ENCODE data around the gene MS4A2. TPM values are rescaled to one million over a fixed set of nuclear protein-coding genes. Genes with fewer than 3 reads are reported as not detected.

MS4A2 gene
- total and polyA plus RNA-seq, 2 of the 8 experiments (the other 6 are each of a cell fraction or from before 2014, with no cell fraction given): not detected

DNA sequence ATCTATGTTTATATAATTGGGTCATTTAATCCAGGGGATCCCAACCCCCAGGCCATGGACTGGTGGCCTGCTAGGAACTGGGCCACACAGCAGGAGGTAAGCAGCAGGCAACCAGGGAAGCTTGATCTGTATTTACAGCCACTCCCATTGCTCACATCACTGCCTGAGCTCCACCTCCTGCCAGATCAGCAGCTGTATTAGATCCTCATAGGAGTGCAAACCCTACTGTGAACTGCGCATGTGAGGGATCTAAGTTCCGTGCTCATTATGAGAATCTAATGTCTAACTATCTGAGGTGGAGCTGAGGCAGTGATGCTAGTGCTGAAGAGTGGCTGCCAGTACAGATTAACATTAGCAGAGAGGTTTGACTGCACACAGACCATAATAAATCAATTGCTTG, 32.8 kb downstream of the MS4A2 start:
- Histone ChIP-seq H4K91ac (replicated peaks; ENCODE audit: insufficient read length, low read length) (no peak overlapping the region), H3K18ac (ENCODE audit: extremely low read depth, low read length) (no peak overlapping the region), H4K20me1 (replicated peaks in 1 of 2; ENCODE audit: control insufficient read depth in 1 of 2, insufficient read depth in 2 of 2, low read length in 2 of 2) (no peaks in the 10 kb centered on the region), H3K23me2 (ENCODE audit: low read depth, low read length) (no peaks in the 10 kb centered on the region), H3K36me3 (ENCODE audit: control insufficient read depth in 2 of 4, insufficient read depth in 4 of 4, low read length in 3 of 4) (no peaks in the 10 kb centered on the region), H3K4ac (replicated peaks; ENCODE audit: insufficient read length, low read depth, low read length) (no peak overlapping the region), H3K14ac (ENCODE audit: insufficient read length) (no peak overlapping the region), H3K79me2 (ENCODE audit: control insufficient read depth in 1 of 2, insufficient read depth in 2 of 2, low read length in 2 of 2) (no peaks in the 10 kb centered on the region), H3K4me3 (ENCODE audit: extremely low read depth in 1 of 4, insufficient read depth in 2 of 4, low read depth in 3 of 4, low read length in 4 of 4) (no peak overlapping the region), H2AK5ac (ENCODE audit: low read depth, low read length) (no peak overlapping the region), H2BK20ac (ENCODE audit: low read length) (no peak overlapping the region), H3K56ac (replicated peaks; ENCODE audit: insufficient read length, low read depth, low read length) (no peak overlapping the region), H4K8ac (ENCODE audit: extremely low read depth, insufficient read depth, low read length) (no peak overlapping the region), H2BK120ac (replicated peaks; ENCODE audit: low read depth, low read length) (no peak overlapping the region), H3K9me3 (ENCODE audit: insufficient read depth in 2 of 2, low read depth in 1 of 2, low read length in 1 of 2) (no peaks in the 10 kb centered on the region), H3K27me3 (replicated peaks in 1 of 4; ENCODE audit: control insufficient read depth in 3 of 4, extremely low read depth in 1 of 4, insufficient read depth in 3 of 4, low read length in 3 of 4) (no peaks in the 10 kb centered on the region), H3K27ac (ENCODE audit: low read depth, low read length) (no peak overlapping the region), H3K4me2 (ENCODE audit: insufficient read depth in 1 of 2, low read depth in 2 of 2, low read length in 2 of 2) (no peak overlapping the region), H3K79me1 (ENCODE audit: low read depth, low read length) (no peaks in the 10 kb centered on the region), H2BK5ac (ENCODE audit: low read depth, low read length) (no peak overlapping the region), H3K4me1 (replicated peaks in 1 of 4; ENCODE audit: control insufficient read depth in 3 of 4, insufficient read depth in 4 of 4, low read length in 3 of 4) (peaks cover 3 to 14% (median 8%) of the 10 kb centered on the region in 4 experiments; a peak in 4 of 7 replicates), H2BK12ac (ENCODE audit: low read depth, low read length) (no peak overlapping the region), H3K9ac (replicated peaks in 1 of 4; ENCODE audit: extremely low read depth in 1 of 4, low read depth in 3 of 4, low read length in 3 of 4) (no peak overlapping the region), H3K23ac (ENCODE audit: insufficient read length) (no peak overlapping the region), H2AFZ (ENCODE audit: low read length) (0 out of 2 replicates have a peak overlapping the region, but pooled peaks have one; percentile 43), H2BK15ac (ENCODE audit: low read length) (no peak overlapping the region), H4K5ac (ENCODE audit: insufficient read length, low read depth, low read length) (no peak overlapping the region)
- POLR2A ChIA-PET (ENCODE audit: partially characterized antibody): no interaction called here
- CTCF ChIA-PET (ENCODE audit: partially characterized antibody): interaction anchor here (0.6 to 1.2 kb wide), 2 partner anchors 298 to 307 kb away, joined by 3 read pairs; no protein-coding TSS in a partner anchor
- DNase-seq (ENCODE audit: low read depth in 1 of 2, low spot score in 2 of 2) (no peak), FAIRE-seq (no peak)
- TF ChIP-seq E2F6 (IDR thresholded peaks at IDR 0.05) (no peak), BCL11A (IDR thresholded peaks at IDR 0.05; ENCODE audit: low read depth in 2 of 2, low read length in 2 of 2) (no peak), RNF2 (IDR thresholded peaks at IDR 0.05; ENCODE audit: borderline replicate concordance, low read depth, low read length, missing control alignments, poor library complexity, severe bottlenecking) (no peak), PHF8 (conservative IDR thresholded peaks at IDR 0.05; ENCODE audit: low read depth, low read length) (no peak)
- WGBS, 2 experiments (ENCODE audit: extremely low coverage in 1 of 2, insufficient coverage in 1 of 2, insufficient read length in 1 of 2, insufficient replicate concordance in 2 of 2, low coverage in 1 of 2, low lambda C conversion rate in 2 of 2, missing lambda C conversion rate in 1 of 2): 82% methylated on average over 2 of the region's 2 CpGs; no CpG with 5 or more reads in 1 of the 2 experiments

Data from H1 (cell line).